ENCODE measurements around the gene UBE2J2.

GRCh38 chr1:1273512-1274298, at the start of gene UBE2J2:
- TF ChIP-seq CTCF (IDR thresholded peaks at IDR 0.05) (peak in 3 of 4 experiments; percentile 8 to 28 (median 20)), POLR2A (IDR thresholded peaks at IDR 0.05) (peak in 1 of 2 donors; percentile 78)
